GM06990 (cell line): ENCODE data around the gene ANKRD61.

Experiments
- DNase-seq: peaks from one replicate; pipeline ENCODE4 v3.0.0-alpha.2; 2011; ENCODE audit not compliant: insufficient read length; ENCODE audit errors: extremely low read depth
- H3K27me3 ChIP-seq: replicated peaks from 2 replicates; pipeline ENCODE4 v1.6.0; 2011; ENCODE audit warnings: low read length; ENCODE audit not compliant: control insufficient read depth, insufficient read depth
- H3K36me3 ChIP-seq: 2 replicates; pipeline ENCODE4 v1.5.1; 2011; ENCODE audit warnings: low read length; ENCODE audit not compliant: control insufficient read depth, insufficient read depth
- H3K4me3 ChIP-seq: replicated peaks from 2 replicates; pipeline ENCODE4 v1.5.1; 2011; ENCODE audit warnings: low read depth, mild to moderate bottlenecking, control low read depth, low read length
- TF ChIP-seq, protein P1 (sequence below): IDR thresholded peaks from 2 replicates; pipeline ENCODE4 v1.5.1; 2011; ENCODE audit warnings: low read length, control low read depth, mild to moderate bottlenecking, inconsistent platforms; ENCODE audit not compliant: insufficient read depth, poor library complexity, severe bottlenecking

Gene ANKRD61

GRCh38 chr7:6011541-6011940 lies 19.6 kb upstream of the ANKRD61 start:
- no peaks in the 10 kb centered on the region for H3K27me3 ChIP-seq
- peaks cover 2% of the 10 kb centered on the region for H3K36me3 ChIP-seq
- DNase-seq = no peak
- no peak overlapping the region for H3K4me3 ChIP-seq
- TF ChIP-seq, protein P1, sequence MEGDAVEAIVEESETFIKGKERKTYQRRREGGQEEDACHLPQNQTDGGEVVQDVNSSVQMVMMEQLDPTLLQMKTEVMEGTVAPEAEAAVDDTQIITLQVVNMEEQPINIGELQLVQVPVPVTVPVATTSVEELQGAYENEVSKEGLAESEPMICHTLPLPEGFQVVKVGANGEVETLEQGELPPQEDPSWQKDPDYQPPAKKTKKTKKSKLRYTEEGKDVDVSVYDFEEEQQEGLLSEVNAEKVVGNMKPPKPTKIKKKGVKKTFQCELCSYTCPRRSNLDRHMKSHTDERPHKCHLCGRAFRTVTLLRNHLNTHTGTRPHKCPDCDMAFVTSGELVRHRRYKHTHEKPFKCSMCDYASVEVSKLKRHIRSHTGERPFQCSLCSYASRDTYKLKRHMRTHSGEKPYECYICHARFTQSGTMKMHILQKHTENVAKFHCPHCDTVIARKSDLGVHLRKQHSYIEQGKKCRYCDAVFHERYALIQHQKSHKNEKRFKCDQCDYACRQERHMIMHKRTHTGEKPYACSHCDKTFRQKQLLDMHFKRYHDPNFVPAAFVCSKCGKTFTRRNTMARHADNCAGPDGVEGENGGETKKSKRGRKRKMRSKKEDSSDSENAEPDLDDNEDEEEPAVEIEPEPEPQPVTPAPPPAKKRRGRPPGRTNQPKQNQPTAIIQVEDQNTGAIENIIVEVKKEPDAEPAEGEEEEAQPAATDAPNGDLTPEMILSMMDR = no peak

DNA sequence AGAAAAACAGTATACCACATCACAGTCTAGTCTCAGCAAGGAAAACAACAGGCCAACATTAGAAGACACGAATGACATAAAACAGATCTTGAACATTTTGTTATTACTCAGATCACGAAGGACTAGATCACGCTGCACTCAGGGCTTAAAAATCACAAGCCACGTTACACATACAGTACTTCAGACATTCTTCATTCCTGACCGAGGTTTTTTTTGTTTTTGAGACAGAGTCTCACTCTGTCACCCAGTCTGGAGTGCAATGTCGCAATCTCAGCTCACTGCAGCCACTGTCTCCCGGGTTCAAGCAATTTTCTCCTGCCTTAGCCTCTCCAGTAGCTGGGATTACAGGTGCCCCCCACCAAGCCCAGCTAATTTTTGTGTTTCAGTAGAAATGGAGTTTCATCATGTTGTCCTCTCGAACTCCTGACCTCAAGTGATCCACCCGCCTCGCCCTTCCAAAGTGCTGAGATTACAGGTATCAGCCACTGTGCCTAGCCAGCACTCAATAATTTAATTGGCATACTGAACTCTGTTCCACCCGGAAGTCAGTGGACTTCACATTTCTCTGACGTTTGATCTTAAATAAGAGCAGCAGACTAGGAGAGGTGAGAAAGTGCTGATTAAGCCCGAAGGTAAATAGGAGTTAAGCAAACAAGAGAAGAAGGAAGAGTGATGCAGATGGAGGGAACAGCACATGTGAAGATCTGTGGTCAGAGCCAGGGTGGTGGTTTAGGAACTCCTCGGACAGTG lies 18.6 kb upstream of the ANKRD61 start:
- DNase-seq = no peak
- TF ChIP-seq, protein P1 = no peak
- Histone ChIP-seq H3K4me3 (no peak overlapping the region), H3K36me3 (peaks cover 7% of the 10 kb centered on the region), H3K27me3 (no peaks in the 10 kb centered on the region)

GRCh38 chr7:6015917-6016652 lies 15.1 kb upstream of the ANKRD61 start:
- H3K27me3 ChIP-seq = no peaks in the 10 kb centered on the region
- TF ChIP-seq, protein P1 = no peak
- no peak for DNase-seq
- no peak overlapping the region for H3K4me3 ChIP-seq
- peaks cover 14% of the 10 kb centered on the region for H3K36me3 ChIP-seq

- no peaks in the 10 kb centered on the region for H3K27me3 ChIP-seq
- H3K4me3 ChIP-seq = no peak overlapping the region
- TF ChIP-seq, protein P1 = no peak
- peaks cover 14% of the 10 kb centered on the region for H3K36me3 ChIP-seq
- no peak for DNase-seq
Observed at GRCh38 chr7:6016653-6016966, 14.6 kb upstream of the ANKRD61 start.

GRCh38 chr7:6020371-6021286 lies 10.5 kb upstream of the ANKRD61 start:
- Histone ChIP-seq H3K36me3 (peaks cover 28% of the 10 kb centered on the region), H3K4me3 (no peak overlapping the region), H3K27me3 (no peaks in the 10 kb centered on the region)
- DNase-seq = no peak
- TF ChIP-seq, protein P1 = no peak
